Measurements from ENCODE around the gene FBLN5. TPM values are rescaled to one million over a fixed set of nuclear protein-coding genes. Genes with fewer than 3 reads are reported as not detected.
"Not testable (repeated sequence)": the region's sequence is repeated elsewhere in the genome, so short reads cannot be mapped to it uniquely, and the experiment has no call there.

Gene FBLN5
- total and polyA plus RNA-seq, 8 donors = 20.1 to 151 (median 48.6) TPM

DNA sequence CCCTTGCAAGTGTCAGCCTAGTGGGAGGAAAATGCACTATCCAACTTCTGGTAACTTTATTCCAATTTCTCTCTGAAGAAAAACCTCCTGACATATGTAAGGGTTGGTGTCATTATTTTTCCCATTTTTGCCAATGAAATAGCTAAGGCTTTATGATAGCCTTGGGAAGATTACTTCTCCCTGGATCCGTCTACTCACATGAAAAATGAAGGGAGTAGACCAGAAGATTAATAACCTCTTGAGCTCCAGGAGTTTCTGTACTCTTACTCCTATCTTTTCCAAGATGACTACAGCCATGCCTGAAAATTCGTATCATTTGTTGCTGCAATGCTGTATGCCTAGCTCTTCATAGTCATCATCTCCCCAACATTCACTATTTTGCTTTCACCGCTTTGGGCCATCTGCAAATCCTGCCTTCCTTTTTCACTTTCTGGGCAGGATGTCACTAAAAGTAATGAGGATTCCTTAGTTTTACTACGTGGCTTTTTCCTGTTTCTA lies 98.9 kb downstream of the FBLN5 start:
- intact Hi-C loops (cut with DNase I; ENCODE audit: low total_unique reads) = no loop called here

DNA sequence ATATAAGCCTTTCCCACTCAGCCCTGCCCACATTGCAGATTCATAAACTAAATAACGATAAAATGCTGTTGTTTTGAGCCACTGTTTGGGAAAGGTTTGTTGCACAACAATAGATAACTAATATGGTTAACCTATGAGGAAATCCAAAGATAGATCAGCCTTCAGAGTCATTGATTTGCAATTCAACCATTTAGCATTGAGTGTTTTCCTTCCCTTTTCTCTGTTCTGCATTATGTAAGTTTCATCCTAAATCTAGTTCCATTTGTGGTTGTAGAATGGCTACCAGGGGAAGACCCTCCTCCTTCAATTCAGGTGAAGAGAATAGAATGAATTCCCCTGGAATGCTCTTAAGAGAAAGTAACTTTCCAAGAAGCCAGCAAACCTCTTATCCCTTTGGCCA lies 99.8 kb downstream of the FBLN5 start:
- TF ChIP-seq EP300 (IDR thresholded peaks at IDR 0.05) (no peak), POLR2AphosphoS5 (IDR thresholded peaks at IDR 0.05) (no peak), POLR2A (IDR thresholded peaks at IDR 0.05) (no peak)
- TF ChIP-seq, protein P1, sequence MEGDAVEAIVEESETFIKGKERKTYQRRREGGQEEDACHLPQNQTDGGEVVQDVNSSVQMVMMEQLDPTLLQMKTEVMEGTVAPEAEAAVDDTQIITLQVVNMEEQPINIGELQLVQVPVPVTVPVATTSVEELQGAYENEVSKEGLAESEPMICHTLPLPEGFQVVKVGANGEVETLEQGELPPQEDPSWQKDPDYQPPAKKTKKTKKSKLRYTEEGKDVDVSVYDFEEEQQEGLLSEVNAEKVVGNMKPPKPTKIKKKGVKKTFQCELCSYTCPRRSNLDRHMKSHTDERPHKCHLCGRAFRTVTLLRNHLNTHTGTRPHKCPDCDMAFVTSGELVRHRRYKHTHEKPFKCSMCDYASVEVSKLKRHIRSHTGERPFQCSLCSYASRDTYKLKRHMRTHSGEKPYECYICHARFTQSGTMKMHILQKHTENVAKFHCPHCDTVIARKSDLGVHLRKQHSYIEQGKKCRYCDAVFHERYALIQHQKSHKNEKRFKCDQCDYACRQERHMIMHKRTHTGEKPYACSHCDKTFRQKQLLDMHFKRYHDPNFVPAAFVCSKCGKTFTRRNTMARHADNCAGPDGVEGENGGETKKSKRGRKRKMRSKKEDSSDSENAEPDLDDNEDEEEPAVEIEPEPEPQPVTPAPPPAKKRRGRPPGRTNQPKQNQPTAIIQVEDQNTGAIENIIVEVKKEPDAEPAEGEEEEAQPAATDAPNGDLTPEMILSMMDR (IDR thresholded peaks at IDR 0.05) = no peak
- Histone ChIP-seq H3K9me3 (no peaks in the 10 kb centered on the region), H3K4me3 (no peak overlapping the region), H3K4me1 (no peaks in the 10 kb centered on the region), H3K27ac (no peak overlapping the region), H3K36me3 (no peaks in the 10 kb centered on the region), H3K27me3 (no peaks in the 10 kb centered on the region)
- no peak for DNase-seq
- intact Hi-C loops (cut with DNase I; ENCODE audit: low total_unique reads) = no loop called here
- WGBS, 5 donors = 75 to 97% (median 81%) methylated on average over 1 of the region's 1 CpG

More for the DNA sequence above, 98.9 kb downstream of the FBLN5 start:
- 76 to 81% (median 79%) methylated on average over 4 of the region's 4 CpGs for WGBS, 5 donors
- Histone ChIP-seq H3K27ac (no peak overlapping the region), H3K36me3 (no peaks in the 10 kb centered on the region), H3K9me3 (no peaks in the 10 kb centered on the region), H3K27me3 (no peaks in the 10 kb centered on the region), H3K4me3 (no peak overlapping the region), H3K4me1 (no peaks in the 10 kb centered on the region)
- no peak for DNase-seq
- TF ChIP-seq POLR2A (IDR thresholded peaks at IDR 0.05) (no peak), POLR2AphosphoS5 (IDR thresholded peaks at IDR 0.05) (no peak), EP300 (IDR thresholded peaks at IDR 0.05) (no peak)
- TF ChIP-seq, protein P1 (IDR thresholded peaks at IDR 0.05) = no peak

DNA sequence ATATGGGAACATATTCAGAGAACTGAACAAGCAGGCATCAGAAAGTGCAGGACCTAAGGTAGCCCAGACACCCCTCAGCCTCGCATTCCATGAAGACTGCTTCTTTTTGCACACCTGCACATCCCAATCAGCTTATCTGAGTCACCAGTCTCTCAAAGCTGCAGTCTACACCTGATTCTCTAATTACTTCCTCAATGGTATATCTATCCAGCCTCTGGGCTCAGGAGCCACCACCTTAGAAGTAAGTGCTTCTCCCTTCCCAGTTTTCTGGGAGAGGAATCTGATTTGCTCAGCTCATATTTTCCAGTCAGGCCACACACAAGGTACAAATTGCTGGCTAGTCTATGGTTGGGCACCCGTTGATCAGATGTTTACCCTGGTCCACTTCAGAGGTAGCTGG lies 101.8 kb downstream of the FBLN5 start:
- Histone ChIP-seq H3K4me3 (no peak overlapping the region), H3K27ac (no peak overlapping the region), H3K9me3 (no peaks in the 10 kb centered on the region), H3K27me3 (no peaks in the 10 kb centered on the region), H3K36me3 (no peaks in the 10 kb centered on the region), H3K4me1 (no peaks in the 10 kb centered on the region)
- WGBS, 5 donors = 77 to 83% (median 81%) methylated on average over 2 of the region's 2 CpGs
- intact Hi-C loops (cut with DNase I; ENCODE audit: low total_unique reads) = no loop called here
- TF ChIP-seq EP300 (IDR thresholded peaks at IDR 0.05) = no peak
- no peak for TF ChIP-seq POLR2A (IDR thresholded peaks at IDR 0.05)
- no peak for TF ChIP-seq POLR2AphosphoS5 (IDR thresholded peaks at IDR 0.05)
- TF ChIP-seq, protein P1 (IDR thresholded peaks at IDR 0.05) = no peak
- DNase-seq = no peak

DNA sequence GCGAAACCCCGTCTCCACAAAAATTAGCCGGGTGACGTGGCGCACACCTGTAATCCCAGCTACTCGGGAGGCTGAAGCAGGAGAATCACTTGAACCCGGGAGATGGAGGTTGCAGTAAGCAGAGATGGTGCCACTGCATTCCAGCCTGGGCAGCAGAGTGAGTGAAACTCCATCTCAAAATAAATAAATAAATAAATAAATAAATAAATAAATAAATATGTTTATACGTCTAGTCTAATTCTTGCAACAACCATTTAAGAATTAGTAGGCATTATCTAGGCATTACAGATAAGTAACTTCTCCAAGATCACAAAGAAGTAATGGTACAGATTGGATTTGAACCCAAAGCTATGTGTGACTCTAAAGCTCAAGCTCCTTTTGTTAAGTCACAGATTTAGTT lies 102.4 kb downstream of the FBLN5 start:
- H3K27ac ChIP-seq; intact Hi-C loops (cut with DNase I; ENCODE audit: low total_unique reads); H3K4me1 ChIP-seq; H3K36me3 ChIP-seq; H3K27me3 ChIP-seq; H3K4me3 ChIP-seq; DNase-seq; H3K9me3 ChIP-seq: not testable (repeated sequence)
- 91 to 98% (median 96%) methylated on average over 8 of the region's 8 CpGs for whole genome bisulfite sequencing, 5 donors

DNA sequence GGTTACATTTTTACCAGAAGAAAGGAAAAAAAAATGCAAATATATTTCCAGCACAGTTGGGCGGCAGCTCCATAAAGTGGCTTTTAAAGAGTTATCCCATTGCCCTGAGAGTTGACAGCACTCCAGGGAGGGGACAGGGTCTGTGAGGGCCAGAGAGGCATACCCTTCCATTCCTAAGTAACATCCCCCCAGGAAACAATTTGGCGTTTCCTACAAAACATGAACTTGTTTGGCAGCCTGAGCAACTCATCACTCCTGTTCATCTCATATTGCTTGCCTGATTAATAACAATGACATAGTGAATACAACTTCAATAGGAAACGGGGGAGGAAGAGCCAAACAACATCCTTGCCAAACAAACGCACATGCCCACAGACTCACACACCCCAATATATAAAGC lies 103.5 kb downstream of the FBLN5 start:
- WGBS, 5 donors = 80 to 91% (median 84%) methylated on average over 4 of the region's 4 CpGs
- TF ChIP-seq POLR2A (IDR thresholded peaks at IDR 0.05) (no peak), POLR2AphosphoS5 (IDR thresholded peaks at IDR 0.05) (no peak)
- no peaks in the 10 kb centered on the region for H3K36me3 ChIP-seq
- H3K27ac ChIP-seq = no peak overlapping the region
- intact Hi-C loops (cut with DNase I; ENCODE audit: low total_unique reads) = no loop called here
- H3K4me3 ChIP-seq = no peak overlapping the region
- no peak for DNase-seq
- H3K9me3 ChIP-seq = no peaks in the 10 kb centered on the region
- H3K4me1 ChIP-seq = peaks cover 0 to 4% (median 0%) of the 10 kb centered on the region in 4 donors
- no peaks in the 10 kb centered on the region for H3K27me3 ChIP-seq
